ENCODE results near the gene SOX5. TPM values are rescaled to one million over a fixed set of nuclear protein-coding genes. Genes with fewer than 3 reads are reported as not detected.
"Not testable (repeated sequence)": the region's sequence is repeated elsewhere in the genome, so short reads cannot be mapped to it uniquely, and the experiment has no call there.

SOX5 gene
- total RNA-seq, 5 donors from 2014 or later (not counting 1 experiment from before 2014, with no cell fraction given) = 0.10 to 1.1 (median 0.39) TPM; not detected in 1

DNA sequence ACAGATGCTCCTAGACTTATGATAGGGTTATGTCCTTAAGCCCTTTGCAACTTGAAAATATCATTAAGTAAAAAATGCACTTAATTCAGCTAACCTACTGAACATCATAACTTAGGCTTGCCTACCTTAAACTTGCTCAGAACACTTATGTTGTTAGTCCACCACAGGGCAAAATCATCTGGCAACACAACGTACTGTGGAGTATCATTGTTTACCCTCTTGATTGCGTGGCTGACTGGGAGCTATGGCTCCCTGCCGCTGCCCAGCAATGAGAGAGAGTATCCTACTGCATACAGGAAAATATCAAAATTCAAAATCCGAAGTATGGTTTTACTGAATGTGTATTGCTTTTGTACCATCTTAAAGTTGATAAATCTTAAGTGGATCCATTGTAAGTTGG lies 105.5 kb downstream of the SOX5 start:
- no peak for ATAC-seq (replicated peaks in 1 of 4)
- ChIA-PET CTCF (interaction anchor here in 1 of 2 donors (0.6 kb wide), 1 partner anchor 40 kb away, joined by 3 read pairs; no protein-coding TSS in a partner anchor), POLR2A (interaction anchor here in 1 of 2 donors (0.5 kb wide), 1 partner anchor 566 kb away, joined by 3 read pairs; no protein-coding TSS in a partner anchor)
- Mint-ChIP-seq H3K4me3 (no peak overlapping the region), H3K4me1 (no peaks in the 10 kb centered on the region), H3K9me3 (peaks cover 0 to 3% (median 0%) of the 10 kb centered on the region in 3 donors), H3K36me3 (no peaks in the 10 kb centered on the region), H3K27ac (no peak overlapping the region), H3K27me3 (no peaks in the 10 kb centered on the region)
- Histone ChIP-seq H3K27me3 (replicated peaks in 1 of 2; ENCODE audit: control insufficient read depth in 2 of 2, extremely low read depth in 1 of 2, insufficient read depth in 2 of 2, low read length in 1 of 2) (no peaks in the 10 kb centered on the region), H3K4me3 (ENCODE audit: control insufficient read depth in 1 of 2, extremely low read depth in 1 of 2, low read length in 1 of 2) (no peak overlapping the region), H3K4me1 (ENCODE audit: control insufficient read depth in 1 of 2, extremely low read depth in 1 of 2, insufficient read depth in 2 of 2, low read length in 2 of 2) (no peaks in the 10 kb centered on the region), H3K36me3 (ENCODE audit: control insufficient read depth in 2 of 2, extremely low read depth in 1 of 2, insufficient read depth in 1 of 2, low read length in 1 of 2) (no peaks in the 10 kb centered on the region), H3K9me3 (no peaks in the 10 kb centered on the region), H3K27ac (ENCODE audit: low read length) (no peak overlapping the region)
- no peak for DNase-seq
- 80% methylated on average over 2 of the region's 4 CpGs for WGBS (ENCODE audit: insufficient coverage)

DNA sequence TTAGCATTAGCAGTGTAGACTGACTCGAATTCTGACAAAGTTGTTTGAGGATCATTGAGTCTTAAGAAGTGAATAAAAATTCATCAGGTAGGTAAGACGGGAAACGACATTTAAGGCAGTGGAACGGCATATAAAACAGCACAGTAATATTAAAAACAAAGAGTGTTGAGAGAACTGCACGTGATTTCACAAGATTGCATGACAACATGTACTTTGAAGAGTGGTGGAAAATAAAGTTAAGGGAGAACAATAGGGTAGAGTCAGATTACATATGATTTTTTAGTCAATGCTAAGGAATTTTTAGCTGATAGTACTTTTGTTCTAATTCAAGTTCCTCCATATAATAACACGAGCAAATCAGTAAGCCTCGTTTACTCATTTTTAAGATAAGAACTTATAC lies 115.4 kb downstream of the SOX5 start:
- Mint-ChIP-seq H3K9me3 (peaks cover 0 to 4% (median 0%) of the 10 kb centered on the region in 3 donors), H3K27ac (no peak overlapping the region), H3K27me3 (no peaks in the 10 kb centered on the region), H3K4me3 (no peak overlapping the region), H3K36me3 (no peaks in the 10 kb centered on the region), H3K4me1 (no peaks in the 10 kb centered on the region)
- no peak for ATAC-seq (replicated peaks in 1 of 4)
- POLR2A ChIA-PET = no interaction called here
- Histone ChIP-seq H3K4me1 (ENCODE audit: control insufficient read depth in 1 of 2, extremely low read depth in 1 of 2, insufficient read depth in 2 of 2, low read length in 2 of 2) (no peaks in the 10 kb centered on the region), H3K27me3 (replicated peaks in 1 of 2; ENCODE audit: control insufficient read depth in 2 of 2, extremely low read depth in 1 of 2, insufficient read depth in 2 of 2, low read length in 1 of 2) (no peaks in the 10 kb centered on the region), H3K36me3 (ENCODE audit: control insufficient read depth in 2 of 2, extremely low read depth in 1 of 2, insufficient read depth in 1 of 2, low read length in 1 of 2) (no peaks in the 10 kb centered on the region), H3K4me3 (ENCODE audit: control insufficient read depth in 1 of 2, extremely low read depth in 1 of 2, low read length in 1 of 2) (no peak overlapping the region), H3K27ac (ENCODE audit: low read length) (no peak overlapping the region), H3K9me3 (no peaks in the 10 kb centered on the region)
- CTCF ChIA-PET = no interaction called here
- DNase-seq = no peak
- WGBS (ENCODE audit: insufficient coverage) = 55% methylated on average over 2 of the region's 7 CpGs

DNA sequence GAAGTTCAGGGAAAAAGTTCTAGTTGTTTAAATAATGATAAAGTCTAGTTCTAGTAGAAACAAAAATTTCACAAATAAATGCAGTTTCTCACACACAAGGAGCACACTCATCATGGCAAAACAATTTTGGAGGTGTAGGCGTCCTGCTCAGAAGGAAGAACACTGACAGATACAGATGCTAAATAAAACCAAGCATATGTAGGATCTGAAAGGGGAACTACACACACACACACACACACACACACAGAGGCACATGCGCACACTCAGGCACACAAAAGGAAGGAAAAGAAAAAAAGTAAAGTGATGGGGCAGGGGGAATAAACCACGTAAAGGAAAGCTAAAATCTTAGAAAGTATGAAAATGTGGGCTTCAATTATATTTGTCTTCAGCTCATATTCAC lies 117.7 kb downstream of the SOX5 start:
- Mint-ChIP-seq H3K4me3 (no peak overlapping the region), H3K36me3 (no peaks in the 10 kb centered on the region), H3K27ac (no peak overlapping the region), H3K9me3 (peaks cover 0 to 4% (median 2%) of the 10 kb centered on the region in 3 donors), H3K27me3 (no peaks in the 10 kb centered on the region), H3K4me1 (no peaks in the 10 kb centered on the region)
- DNase-seq (no peak), ATAC-seq (replicated peaks in 1 of 4) (no peak)
- ChIA-PET CTCF (interaction anchor here in 1 of 2 donors (0.6 kb wide), 1 partner anchor 746 kb away, joined by 3 read pairs; no protein-coding TSS in a partner anchor), POLR2A (no interaction called here)
- Histone ChIP-seq H3K4me1 (ENCODE audit: control insufficient read depth in 1 of 2, extremely low read depth in 1 of 2, insufficient read depth in 2 of 2, low read length in 2 of 2) (no peaks in the 10 kb centered on the region), H3K27me3 (replicated peaks in 1 of 2; ENCODE audit: control insufficient read depth in 2 of 2, extremely low read depth in 1 of 2, insufficient read depth in 2 of 2, low read length in 1 of 2) (no peaks in the 10 kb centered on the region), H3K4me3 (ENCODE audit: control insufficient read depth in 1 of 2, extremely low read depth in 1 of 2, low read length in 1 of 2) (no peak overlapping the region), H3K36me3 (ENCODE audit: control insufficient read depth in 2 of 2, extremely low read depth in 1 of 2, insufficient read depth in 1 of 2, low read length in 1 of 2) (no peaks in the 10 kb centered on the region), H3K9me3 (no peaks in the 10 kb centered on the region), H3K27ac (ENCODE audit: low read length) (no peak overlapping the region)
- WGBS (ENCODE audit: insufficient coverage) = no CpG with 5 or more reads among the region's 3 CpGs

DNA sequence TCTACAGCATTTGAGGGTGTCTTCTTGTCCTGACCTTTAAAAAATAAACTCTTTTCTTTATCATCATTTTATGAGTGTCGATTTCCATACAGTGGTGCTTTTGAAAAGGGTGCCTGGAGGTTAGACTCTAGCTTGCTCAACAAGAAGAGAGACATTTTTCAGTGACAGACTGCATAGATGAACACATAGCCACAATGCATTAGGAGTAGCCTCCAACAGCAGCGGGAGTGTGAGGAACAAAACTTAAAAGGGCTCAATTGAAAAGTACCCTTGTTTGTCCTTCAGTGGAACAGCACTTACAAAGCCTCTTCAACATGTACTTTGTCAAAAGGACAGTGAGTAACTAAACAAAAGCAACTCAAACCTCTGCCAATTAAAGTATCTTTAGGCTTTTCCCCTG lies 119.3 kb downstream of the SOX5 start:
- Histone ChIP-seq H3K27me3 (replicated peaks in 1 of 2; ENCODE audit: control insufficient read depth in 2 of 2, extremely low read depth in 1 of 2, insufficient read depth in 2 of 2, low read length in 1 of 2) (no peaks in the 10 kb centered on the region), H3K4me3 (ENCODE audit: control insufficient read depth in 1 of 2, extremely low read depth in 1 of 2, low read length in 1 of 2) (no peak overlapping the region), H3K27ac (ENCODE audit: low read length) (no peak overlapping the region), H3K9me3 (no peaks in the 10 kb centered on the region), H3K4me1 (ENCODE audit: control insufficient read depth in 1 of 2, extremely low read depth in 1 of 2, insufficient read depth in 2 of 2, low read length in 2 of 2) (no peaks in the 10 kb centered on the region), H3K36me3 (ENCODE audit: control insufficient read depth in 2 of 2, extremely low read depth in 1 of 2, insufficient read depth in 1 of 2, low read length in 1 of 2) (no peaks in the 10 kb centered on the region)
- no peaks in the 10 kb centered on the region for H3K4me1 Mint-ChIP-seq
- ATAC-seq (replicated peaks in 1 of 4) (no peak), DNase-seq (no peak)
- peaks cover 0 to 7% (median 4%) of the 10 kb centered on the region in 3 donors for H3K9me3 Mint-ChIP-seq
- H3K36me3 Mint-ChIP-seq = no peaks in the 10 kb centered on the region
- 60% methylated on average over 1 of the region's 2 CpGs for WGBS (ENCODE audit: insufficient coverage)
- ChIA-PET POLR2A (no interaction called here), CTCF (no interaction called here)
- no peaks in the 10 kb centered on the region for H3K27me3 Mint-ChIP-seq
- H3K4me3 Mint-ChIP-seq = no peak overlapping the region
- no peak overlapping the region for H3K27ac Mint-ChIP-seq

DNA sequence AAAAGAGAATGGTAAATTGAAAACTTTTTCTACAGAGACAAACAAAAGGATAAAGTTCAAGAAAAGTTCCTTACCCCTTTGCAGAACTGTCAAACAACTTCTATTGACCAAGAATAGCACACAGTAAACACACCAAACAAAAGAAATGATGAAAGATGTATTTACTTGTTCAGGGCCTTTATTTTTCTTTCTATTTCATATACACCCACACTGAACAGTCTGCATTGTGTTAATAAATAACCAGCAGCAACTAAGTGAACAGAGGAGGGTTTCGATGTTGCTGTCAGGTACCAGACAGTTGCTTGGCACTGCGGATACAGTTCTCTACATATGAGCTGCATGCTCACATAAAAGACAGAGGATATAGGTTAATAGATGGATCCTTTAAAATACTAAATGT lies 122.1 kb downstream of the SOX5 start:
- no CpG with 5 or more reads among the region's 2 CpGs for WGBS (ENCODE audit: insufficient coverage)
- no peak overlapping the region for H3K27ac Mint-ChIP-seq
- ChIA-PET POLR2A (no interaction called here), CTCF (no interaction called here)
- DNase-seq = no peak
- no peaks in the 10 kb centered on the region for H3K36me3 Mint-ChIP-seq
- Histone ChIP-seq H3K36me3 (ENCODE audit: control insufficient read depth in 2 of 2, extremely low read depth in 1 of 2, insufficient read depth in 1 of 2, low read length in 1 of 2) (no peaks in the 10 kb centered on the region), H3K9me3 (no peaks in the 10 kb centered on the region), H3K27ac (ENCODE audit: low read length) (no peak overlapping the region), H3K4me3 (ENCODE audit: control insufficient read depth in 1 of 2, extremely low read depth in 1 of 2, low read length in 1 of 2) (no peak overlapping the region), H3K4me1 (ENCODE audit: control insufficient read depth in 1 of 2, extremely low read depth in 1 of 2, insufficient read depth in 2 of 2, low read length in 2 of 2) (no peaks in the 10 kb centered on the region), H3K27me3 (replicated peaks in 1 of 2; ENCODE audit: control insufficient read depth in 2 of 2, extremely low read depth in 1 of 2, insufficient read depth in 2 of 2, low read length in 1 of 2) (no peaks in the 10 kb centered on the region)
- no peaks in the 10 kb centered on the region for H3K27me3 Mint-ChIP-seq
- no peaks in the 10 kb centered on the region for H3K4me1 Mint-ChIP-seq
- no peak overlapping the region for H3K4me3 Mint-ChIP-seq
- ATAC-seq (replicated peaks in 1 of 4) = no peak
- peaks cover 5 to 7% (median 5%) of the 10 kb centered on the region in 3 donors for H3K9me3 Mint-ChIP-seq

DNA sequence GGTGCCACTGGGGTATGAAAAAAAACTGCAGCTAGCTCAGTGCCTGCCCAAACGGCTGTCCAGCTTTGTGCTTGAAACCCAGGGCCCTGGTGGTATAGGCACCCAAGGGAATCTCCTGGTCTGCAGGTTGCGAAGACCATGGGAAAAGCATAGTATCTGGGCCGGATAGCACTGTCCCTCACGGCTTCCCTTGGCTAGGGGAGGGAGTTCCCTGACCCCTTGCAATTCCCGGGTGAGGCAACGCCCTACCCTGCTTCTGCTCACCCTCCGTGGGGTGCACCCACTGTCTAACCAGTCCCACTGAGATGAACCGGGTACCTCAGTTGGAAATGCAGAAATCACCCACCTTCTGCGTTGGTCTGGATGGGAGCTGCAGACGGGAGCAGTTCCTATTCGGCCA lies 124.3 kb downstream of the SOX5 start:
- WGBS (ENCODE audit: insufficient coverage) = 87% methylated on average over 7 of the region's 11 CpGs
- CTCF ChIA-PET; H3K27ac Mint-ChIP-seq; H3K27me3 Mint-ChIP-seq; H3K4me3 Mint-ChIP-seq; H3K36me3 Mint-ChIP-seq; H3K9me3 ChIP-seq; H3K27ac ChIP-seq (ENCODE audit: low read length); H3K4me3 ChIP-seq (ENCODE audit: control insufficient read depth in 1 of 2, extremely low read depth in 1 of 2, low read length in 1 of 2); DNase-seq; ATAC-seq (replicated peaks in 1 of 4); H3K27me3 ChIP-seq (replicated peaks in 1 of 2; ENCODE audit: control insufficient read depth in 2 of 2, extremely low read depth in 1 of 2, insufficient read depth in 2 of 2, low read length in 1 of 2); POLR2A ChIA-PET; H3K36me3 ChIP-seq (ENCODE audit: control insufficient read depth in 2 of 2, extremely low read depth in 1 of 2, insufficient read depth in 1 of 2, low read length in 1 of 2); H3K4me1 Mint-ChIP-seq; H3K4me1 ChIP-seq (ENCODE audit: control insufficient read depth in 1 of 2, extremely low read depth in 1 of 2, insufficient read depth in 2 of 2, low read length in 2 of 2): not testable (repeated sequence)
- H3K9me3 Mint-ChIP-seq = peaks cover 5 to 12% (median 7%) of the 10 kb centered on the region in 3 donors

DNA sequence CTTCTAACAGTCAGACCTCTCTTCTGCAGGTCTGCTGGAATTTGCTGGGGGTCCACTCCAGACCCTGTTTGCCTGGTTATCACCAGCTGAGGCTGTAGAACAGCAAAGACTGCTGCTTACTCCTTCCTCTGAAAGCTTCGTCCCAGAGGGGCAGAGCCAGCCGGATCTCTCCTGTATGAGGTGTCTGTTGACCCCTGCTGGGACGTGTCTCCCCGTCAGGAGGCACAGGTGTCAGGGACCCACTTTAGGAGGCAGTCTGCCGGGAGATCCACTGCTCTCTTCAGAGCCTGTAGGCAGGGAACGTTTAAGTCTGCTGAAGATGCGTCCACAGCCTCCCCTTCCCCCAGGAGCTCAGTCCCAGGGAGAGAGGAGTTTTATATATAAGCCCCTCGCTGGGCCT lies 125.1 kb downstream of the SOX5 start:
- Histone ChIP-seq H3K9me3 (no peaks in the 10 kb centered on the region), H3K27ac (ENCODE audit: low read length) (no peak overlapping the region), H3K27me3 (replicated peaks in 1 of 2; ENCODE audit: control insufficient read depth in 2 of 2, extremely low read depth in 1 of 2, insufficient read depth in 2 of 2, low read length in 1 of 2) (no peaks in the 10 kb centered on the region), H3K4me1 (ENCODE audit: control insufficient read depth in 1 of 2, extremely low read depth in 1 of 2, insufficient read depth in 2 of 2, low read length in 2 of 2) (no peaks in the 10 kb centered on the region), H3K4me3 (ENCODE audit: control insufficient read depth in 1 of 2, extremely low read depth in 1 of 2, low read length in 1 of 2) (no peak overlapping the region), H3K36me3 (ENCODE audit: control insufficient read depth in 2 of 2, extremely low read depth in 1 of 2, insufficient read depth in 1 of 2, low read length in 1 of 2) (no peaks in the 10 kb centered on the region)
- ATAC-seq (replicated peaks in 1 of 4) (no peak), DNase-seq (no peak)
- Mint-ChIP-seq H3K4me1 (no peaks in the 10 kb centered on the region), H3K9me3 (peaks cover 5 to 12% (median 7%) of the 10 kb centered on the region in 3 donors), H3K36me3 (no peaks in the 10 kb centered on the region), H3K27ac (no peak overlapping the region), H3K4me3 (no peak overlapping the region), H3K27me3 (no peaks in the 10 kb centered on the region)
- ChIA-PET CTCF (no interaction called here), POLR2A (no interaction called here)
- WGBS (ENCODE audit: insufficient coverage) = 100% methylated on average over 2 of the region's 8 CpGs
